Measurements from ENCODE around the gene ARMC8.

ARMC8 gene

DNA sequence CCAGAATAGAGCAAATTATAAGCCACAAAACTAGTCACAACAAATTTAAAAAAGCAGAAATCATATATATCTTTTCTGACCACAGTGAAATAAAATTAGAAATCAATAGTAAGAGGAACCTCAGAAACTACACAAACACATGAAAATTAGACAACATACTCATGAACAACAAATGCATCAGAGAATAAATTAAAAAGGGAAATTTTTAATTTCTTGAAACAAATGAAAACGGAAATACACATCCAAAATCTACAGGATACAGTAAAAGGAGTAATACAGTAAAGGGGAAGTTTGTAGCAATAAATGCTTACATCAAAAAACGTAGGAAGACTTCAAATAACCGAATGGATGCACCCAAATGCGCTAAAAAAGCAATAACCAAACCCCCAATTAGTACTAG, 123.4 kb downstream of the ARMC8 start:
- no peak for ATAC-seq

DNA sequence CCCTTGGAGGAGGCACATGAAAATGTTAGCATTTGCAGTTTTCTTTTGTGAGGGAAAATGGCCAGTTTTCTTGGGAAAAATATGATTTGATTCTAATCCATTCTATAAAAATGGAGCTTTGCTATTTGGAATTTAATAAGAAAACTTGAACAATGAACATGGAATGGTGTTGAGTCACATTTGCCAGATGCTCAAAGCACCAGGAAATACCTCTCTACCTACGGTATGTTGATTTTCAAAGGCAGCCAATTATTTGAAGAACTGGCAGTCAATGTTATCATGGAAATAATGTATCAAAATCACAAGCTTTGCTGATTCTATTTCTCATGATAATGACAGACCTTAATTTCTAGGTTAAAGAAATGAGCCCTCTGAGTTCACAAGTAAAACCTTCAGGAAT, 127.7 kb downstream of the ARMC8 start:
- ATAC-seq = no peak

DNA sequence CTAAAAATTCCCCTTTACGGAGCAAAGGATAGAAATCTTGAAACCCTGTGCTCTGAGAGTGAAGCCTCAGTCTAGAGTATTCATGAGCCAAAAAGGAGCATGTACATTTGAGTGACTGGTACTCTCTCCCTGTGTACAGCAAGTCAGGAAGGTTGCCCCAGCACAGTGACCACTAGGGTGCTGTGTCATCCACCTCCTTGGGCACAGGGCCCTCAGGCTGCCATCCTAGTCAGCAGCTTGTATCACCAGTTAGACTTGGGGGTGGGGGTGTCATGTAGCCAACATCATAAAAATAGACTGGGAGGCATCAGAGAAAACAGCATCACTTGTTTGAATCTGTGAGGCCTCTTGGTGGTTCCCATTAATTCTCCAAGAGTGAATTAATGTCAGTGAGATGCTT, 130.6 kb downstream of the ARMC8 start:
- ATAC-seq = no peak

DNA sequence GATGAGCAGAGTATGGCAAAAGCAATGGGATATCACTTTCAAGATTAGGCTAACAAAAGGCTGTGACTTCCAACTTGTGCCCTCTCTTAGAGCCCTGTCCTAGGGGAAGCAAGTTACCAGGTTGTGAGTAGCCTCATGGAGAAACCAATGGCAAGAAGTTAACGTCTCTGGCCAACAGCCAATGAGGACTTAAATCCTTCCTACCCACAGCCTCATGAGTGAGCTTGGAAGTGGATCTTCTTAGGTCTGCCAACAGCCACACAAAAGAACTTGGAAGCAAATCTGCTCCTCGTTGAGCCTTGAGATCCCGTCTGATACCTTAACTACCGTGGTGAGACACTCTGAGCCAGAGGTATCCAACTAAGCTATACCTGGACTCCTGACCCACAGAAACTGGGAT, 136.9 kb downstream of the ARMC8 start:
- ATAC-seq = no peak

DNA sequence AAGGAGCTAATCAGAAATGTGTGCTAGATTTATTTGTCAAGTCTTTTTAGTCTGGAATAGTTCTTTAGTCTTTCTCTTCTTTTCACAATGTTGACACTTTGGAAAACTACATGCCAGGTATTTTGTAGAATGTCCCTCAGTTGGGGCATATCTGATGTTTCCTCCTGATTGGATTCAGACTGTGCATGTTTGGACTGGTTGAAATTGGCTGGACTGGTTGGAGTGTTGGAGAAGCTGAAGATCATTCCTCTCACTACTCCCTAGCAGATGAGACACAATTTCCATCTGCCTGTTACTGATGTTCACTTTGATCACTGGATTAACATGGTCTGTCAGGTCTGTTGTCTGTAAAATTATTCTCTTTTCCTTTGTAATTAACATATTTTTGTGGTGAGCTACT, 138.9 kb downstream of the ARMC8 start:
- ATAC-seq = no peak

DNA sequence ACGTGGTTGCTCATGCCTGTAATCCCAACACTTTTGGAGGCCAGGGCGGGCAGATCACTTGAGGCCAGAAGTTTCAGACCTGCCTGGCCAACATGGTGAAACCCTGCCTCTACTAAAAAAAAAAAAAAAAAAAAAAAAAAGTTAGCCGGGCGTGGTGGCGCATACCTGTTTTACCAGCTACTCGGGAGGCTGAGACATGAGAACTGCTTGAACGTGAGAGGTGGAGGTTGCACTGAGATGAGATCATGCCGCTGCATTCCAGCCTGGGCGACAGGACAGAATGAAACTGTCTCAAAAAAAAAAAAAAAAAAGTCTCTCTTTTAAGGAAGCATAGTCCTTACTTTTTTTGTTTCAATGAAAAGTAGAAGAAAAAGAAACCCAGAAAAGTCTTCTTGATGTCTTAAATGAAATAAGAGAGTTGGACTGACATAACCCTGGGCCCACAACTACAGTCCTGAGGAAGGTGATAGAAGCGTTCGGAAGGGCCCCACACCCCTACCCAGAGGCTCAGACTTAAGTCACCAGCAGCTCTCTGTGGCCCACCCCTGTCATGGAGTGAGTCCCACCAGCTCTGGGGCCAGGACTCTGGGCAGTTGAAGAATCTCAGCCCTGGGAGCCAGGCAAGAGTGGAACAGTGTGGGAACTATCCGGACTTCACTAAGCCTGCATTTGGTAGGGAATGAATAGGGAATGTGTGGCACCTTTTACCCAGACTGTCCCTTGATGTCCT, 139.9 kb downstream of the ARMC8 start:
- no peak for ATAC-seq

DNA sequence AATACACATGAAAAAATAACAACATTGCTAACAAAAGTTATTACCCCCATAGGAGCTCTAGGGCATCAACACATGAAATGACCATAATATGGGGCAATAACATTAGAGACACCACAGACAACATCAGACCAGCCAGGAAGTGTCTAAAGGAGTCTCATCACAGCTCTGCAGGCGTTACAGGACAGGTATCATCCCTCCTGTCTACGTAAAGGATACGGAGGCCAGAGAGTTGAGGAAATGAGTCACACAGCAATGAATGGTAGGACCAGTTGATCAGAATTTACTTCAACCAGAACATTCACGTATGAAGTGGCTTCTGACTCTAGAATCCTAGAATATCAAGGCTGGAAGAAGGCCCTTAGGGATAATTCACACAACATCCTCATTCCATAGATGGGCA, 140.7 kb downstream of the ARMC8 start:
- ATAC-seq = no peak

DNA sequence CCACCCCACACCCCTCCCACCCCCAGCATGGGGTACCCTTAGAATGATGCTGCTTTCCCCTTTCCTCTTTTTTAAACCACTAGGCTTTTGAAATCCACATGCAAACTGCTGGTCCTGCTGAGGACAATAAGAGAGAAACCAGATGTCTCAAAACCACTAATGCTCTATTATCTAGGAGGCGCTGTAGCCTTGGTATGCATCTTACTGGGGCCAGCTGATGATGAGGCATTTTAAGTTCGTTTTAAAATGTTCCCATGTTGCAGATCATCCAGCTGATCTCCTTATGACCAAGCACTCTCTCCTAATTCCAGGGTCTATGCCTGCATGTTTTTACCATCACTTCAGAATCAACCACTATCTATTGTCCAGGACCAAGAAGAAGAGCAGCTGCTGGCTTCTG, 141.2 kb downstream of the ARMC8 start:
- ATAC-seq = no peak

DNA sequence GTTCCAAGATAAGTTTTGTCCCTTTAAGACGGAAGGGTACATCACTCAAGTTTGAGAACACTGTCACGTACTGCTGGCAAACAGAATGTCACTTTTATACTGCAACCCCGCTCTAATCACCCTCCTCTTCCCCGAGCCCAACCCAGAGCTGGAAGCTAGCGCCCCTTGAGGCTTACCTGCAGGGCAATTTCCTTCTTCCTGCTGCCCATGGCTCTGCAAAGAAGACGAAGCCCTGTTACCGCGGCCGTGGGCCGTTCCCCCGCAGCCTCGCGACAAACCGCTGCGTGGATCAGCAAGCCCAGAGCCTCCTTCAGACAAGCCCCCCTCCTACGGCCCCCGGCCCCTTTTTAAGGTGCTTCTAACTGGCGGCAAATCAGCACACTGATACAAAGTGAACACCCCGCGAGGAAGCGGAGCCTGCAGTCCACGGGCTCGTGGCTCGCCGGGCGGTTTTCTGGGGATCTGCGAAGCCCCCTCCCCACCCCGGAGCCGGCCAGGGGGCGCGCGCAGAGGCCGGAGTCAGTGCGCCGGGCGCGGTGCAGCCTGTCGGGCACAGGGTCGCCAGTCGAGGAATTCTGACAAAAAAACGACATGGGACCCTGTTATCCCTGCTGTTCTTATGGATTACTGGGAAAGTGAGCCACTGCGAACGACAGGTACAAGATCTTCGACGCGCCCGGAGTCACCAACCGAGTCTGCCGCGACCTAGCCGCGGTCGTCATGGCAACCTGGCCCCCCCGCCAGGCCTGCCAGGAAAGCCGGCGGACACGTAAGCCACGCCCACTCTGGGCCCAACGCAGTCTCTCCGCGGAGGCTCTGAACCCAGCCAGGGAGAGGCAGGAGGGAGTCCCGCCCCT, 142.3 kb downstream of the ARMC8 start, which contains the start of gene NME9:
Gene NME9, minus strand, starts transcription at position 725 of the 857 bp plus-strand sequence. Its CDS starts 516 bp downstream, at position 209.
- ATAC-seq = peak; percentile 88 to 91

DNA sequence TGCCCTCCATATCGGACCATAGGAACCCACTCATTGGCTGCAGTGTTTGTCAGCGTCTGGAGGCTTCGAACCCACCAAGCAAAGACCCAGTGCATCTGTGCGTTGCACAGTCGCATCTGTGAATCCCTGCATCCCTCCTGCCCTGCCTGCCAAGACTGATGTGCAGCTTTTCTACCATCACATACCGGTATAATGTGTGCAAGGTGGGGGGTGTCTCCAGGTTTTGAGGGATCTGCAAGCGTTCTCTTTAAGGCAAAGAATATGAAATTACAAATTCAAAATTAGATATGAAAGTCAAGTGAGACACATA, 142.8 kb downstream of the ARMC8 start:
- no peak for ATAC-seq

DNA sequence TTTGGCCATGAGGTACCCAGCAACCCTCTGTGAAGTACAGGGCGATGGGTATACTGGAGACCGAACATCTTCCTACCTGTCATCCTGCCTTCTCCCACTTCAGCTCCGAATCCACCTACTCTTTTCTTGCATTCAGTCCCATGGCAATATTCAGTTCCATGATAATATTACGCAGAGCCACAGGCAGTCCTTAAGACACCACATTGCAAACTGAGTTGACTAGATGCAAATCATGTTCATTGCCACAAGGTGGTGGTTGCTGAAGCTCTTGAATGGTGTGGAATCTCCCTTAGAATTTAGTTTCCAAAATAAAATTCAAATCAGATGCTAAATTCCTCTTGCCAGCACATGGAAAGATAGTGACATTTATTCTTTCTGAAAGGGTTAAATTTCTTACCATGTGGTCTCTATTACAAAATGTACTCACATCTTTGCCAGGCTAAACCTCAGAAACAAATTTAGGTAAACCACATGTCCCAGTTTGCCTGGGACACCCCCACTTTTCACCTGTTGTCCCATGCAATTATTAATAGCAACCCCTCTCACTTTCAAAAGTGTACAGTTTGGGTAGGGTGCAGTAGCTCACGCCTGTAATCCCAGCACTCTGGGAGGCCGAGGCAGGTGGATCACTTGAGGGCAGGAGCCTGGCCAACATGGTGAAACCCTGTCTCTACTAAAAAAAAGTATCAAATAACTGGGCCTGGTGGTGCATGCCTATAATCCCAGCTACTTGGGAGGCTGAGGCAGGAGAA, 144.2 kb downstream of the ARMC8 start:
- no peak for ATAC-seq

DNA sequence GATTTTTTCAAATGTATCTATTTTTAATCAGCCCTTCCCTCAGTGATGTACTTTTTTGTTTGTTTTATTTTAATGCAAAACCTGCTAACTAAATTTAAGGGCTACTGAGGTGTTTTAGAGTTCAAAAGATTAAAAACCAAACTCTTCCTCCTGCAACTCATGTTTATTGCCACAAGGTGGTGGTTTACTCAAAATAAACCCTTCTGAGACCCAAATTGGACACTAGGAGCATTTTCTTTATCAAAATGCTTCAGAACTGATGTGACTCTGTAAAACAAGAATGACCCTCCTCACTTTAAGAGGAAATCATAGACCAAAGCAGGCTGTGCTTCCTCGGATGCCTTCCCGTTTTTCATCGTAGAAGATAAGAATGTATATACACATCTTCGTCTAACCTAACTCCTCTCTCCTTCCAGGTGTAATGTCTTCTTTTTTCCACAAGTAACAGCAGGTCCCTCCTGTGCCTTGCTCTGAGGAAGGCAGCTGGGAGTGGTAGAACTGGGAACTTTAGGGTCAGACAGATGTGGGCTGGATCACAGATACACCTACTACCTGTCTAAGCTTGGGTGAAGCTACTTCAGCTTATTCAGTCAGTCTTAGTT, 145.5 kb downstream of the ARMC8 start:
- no peak for ATAC-seq

DNA sequence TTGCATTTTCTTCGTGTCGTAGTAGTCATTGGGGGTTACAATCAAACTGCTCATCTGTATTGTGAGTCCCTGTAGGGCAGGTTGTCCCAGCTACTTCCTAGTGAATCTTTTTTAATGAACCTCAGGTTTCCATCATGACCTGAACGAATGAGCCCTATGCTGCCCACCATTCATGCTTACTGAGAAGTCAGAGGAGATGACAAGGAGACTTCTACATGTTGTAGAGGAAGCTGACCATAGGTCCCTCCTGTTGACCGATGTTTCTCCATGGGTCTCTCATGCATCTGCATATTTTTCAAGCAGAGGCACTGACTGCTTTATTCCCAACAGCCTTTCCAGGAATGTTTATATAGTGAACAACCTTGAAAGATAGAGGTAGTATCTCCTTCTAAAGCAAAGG, 147.5 kb downstream of the ARMC8 start:
- no peak for ATAC-seq

DNA sequence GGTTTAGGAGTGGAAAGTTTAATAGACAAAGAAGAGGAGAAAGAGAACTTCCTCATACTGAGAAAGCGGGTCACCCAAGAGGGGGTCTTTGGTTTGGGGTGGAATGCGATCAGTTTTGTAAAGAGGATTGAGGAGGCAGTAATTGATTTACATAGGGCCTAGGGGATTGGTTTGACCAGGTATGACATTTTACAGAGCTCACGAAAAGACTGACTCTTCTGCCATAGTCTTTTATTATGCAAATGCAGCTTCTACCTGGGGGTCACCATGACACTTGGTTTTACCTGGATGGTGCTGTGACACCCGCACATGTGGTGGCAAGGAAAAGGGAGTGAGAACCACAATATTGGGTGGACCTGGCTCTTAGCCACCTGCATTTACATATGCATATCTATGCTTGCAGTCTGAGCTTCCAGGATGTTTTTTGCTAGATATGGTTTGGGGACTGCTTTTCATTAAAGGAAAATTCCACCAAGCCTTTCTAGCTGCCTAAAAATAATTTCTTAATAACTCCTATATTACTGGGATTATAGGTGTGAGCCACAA, 149.4 kb downstream of the ARMC8 start:
- ATAC-seq = no peak

DNA sequence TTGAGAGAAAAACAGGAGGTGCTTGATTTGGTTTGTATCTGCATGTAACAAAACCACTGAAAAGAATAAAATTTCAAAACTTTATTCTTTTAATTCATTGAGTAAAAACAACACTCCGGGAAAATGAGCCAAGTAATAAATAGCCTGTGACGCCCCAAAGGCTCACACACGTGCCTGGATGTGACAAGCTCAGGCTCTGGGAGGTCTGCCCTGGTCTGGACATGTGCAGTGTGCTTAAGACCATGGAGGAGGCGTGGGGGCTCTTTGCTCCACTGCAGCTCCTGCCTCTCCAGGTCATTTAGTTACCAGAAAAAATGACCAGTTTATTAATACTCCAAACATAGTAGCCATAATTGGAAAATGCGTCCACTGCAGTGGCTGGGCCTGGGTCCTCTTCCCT, 151.1 kb downstream of the ARMC8 start:
- ATAC-seq = no peak

DNA sequence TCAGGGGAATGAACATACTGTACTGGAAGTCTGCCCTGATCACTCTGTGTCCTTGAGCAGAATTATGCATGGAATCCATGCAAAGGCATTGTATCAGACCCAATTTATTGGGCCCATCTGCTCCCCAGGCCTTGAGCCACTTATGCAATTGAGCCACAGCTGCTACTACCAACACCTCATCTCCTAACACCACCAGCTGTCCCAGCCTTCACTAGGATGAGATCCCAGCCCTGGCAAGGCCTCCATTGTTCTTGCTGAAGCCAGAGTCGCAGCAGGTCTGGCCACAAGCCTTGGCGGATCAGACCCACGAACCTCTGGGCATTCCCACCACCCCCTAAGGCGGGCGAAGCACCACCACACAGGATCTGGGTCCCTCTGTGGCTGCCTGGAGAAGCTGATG, 151.7 kb downstream of the ARMC8 start:
- ATAC-seq = no peak

DNA sequence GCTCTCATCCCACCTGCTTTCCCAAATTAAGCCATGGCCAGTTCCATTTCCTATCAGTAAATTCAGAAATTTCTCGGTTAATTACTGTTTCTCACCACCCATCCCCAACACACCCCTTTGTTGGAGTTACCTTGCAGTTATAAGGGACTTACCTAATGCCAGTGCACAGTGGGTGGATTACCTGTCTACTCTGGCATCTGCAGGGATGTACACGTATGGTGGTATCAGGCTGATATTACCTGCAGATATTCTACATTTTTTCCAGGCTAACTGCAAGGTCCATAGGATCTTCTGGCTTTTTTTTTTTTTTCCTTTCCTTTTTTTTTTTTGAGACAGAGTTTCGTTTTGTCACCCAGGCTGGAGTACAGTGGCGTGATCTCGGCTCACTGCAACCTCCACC, 153.4 kb downstream of the ARMC8 start:
- ATAC-seq = no peak

DNA sequence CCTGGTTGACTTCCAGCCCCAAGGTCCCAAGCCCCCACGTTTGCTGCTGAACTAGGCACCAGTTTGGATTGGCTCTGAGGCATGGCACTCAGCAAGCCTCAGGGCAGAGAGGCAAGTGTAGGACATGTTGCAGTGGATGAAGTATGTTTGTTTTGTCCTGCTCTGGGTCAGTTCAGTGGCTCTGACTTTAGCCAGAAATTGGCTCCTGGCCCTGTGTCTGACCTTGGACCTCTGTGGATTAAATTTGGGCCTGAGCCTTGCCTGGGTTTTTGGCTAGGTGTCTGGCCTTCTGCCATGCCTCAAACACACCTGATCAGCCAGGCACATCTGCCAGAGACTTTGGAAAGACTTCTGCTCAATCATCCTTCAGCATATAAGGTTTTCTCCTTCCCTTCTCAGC, 157.7 kb downstream of the ARMC8 start:
- ATAC-seq = no peak
